ENCODE data around the gene STARD10.

Gene STARD10

GRCh38 chr11:72742513-72743320 is 51.1 kb downstream of the STARD10 start:
- no peak for DNase-seq

- DNase-seq: no peak
These were observed 51.9 kb downstream of the STARD10 start for GRCh38 chr11:72741849-72742512.

GRCh38 chr11:72741429-72741833 is 52.4 kb downstream of the STARD10 start:
- DNase-seq: no peak

- no peak for DNase-seq
These were observed 53.1 kb downstream of the STARD10 start for GRCh38 chr11:72740562-72741428.

GRCh38 chr11:72740060-72740424 is 53.8 kb downstream of the STARD10 start:
- DNase-seq: no peak

GRCh38 chr11:72739240-72740059 is 54.4 kb downstream of the STARD10 start:
- DNase-seq: no peak

- DNase-seq: no peak
These were observed 55.4 kb downstream of the STARD10 start for GRCh38 chr11:72738199-72739141.

GRCh38 chr11:72737336-72737735 is 56.5 kb downstream of the STARD10 start:
- no peak for DNase-seq

- DNase-seq: no peak
These were observed 57.3 kb downstream of the STARD10 start for GRCh38 chr11:72736452-72737069.

- DNase-seq: no peak
These were observed 58.3 kb downstream of the STARD10 start for GRCh38 chr11:72735495-72736027.

- DNase-seq: no peak
These were observed 61.5 kb downstream of the STARD10 start for GRCh38 chr11:72732329-72732728.

- no peak for DNase-seq
These were observed 63.1 kb downstream of the STARD10 start for GRCh38 chr11:72730737-72731136.

- no peak for DNase-seq
These were observed 63.6 kb downstream of the STARD10 start for GRCh38 chr11:72730243-72730642.

GRCh38 chr11:72727521-72727920 is 66.3 kb downstream of the STARD10 start:
- no peak for DNase-seq

GRCh38 chr11:72726266-72727220 is 67.3 kb downstream of the STARD10 start:
- no peak for DNase-seq

- DNase-seq: no peak
These were observed 68.2 kb downstream of the STARD10 start for GRCh38 chr11:72725724-72726028.

- peak; percentile 42 for DNase-seq
These were observed 68.8 kb downstream of the STARD10 start for GRCh38 chr11:72724851-72725723.

GRCh38 chr11:72724021-72724551 is 69.8 kb downstream of the STARD10 start:
- no peak for DNase-seq
